ENCODE measurements around the gene RGL2. TPM values are rescaled to one million over a fixed set of nuclear protein-coding genes. Genes with fewer than 3 reads are reported as not detected.

RGL2 gene
- total and polyA plus RNA-seq, 2 donors (not counting 1 experiment from before 2014, with no cell fraction given) = 98.5 to 133 TPM

GRCh38 chr6:33272275-33273128 lies 26.2 kb downstream of the RGL2 start:
- no peaks in the 10 kb centered on the region for H3K9me3 Mint-ChIP-seq (ENCODE audit: insufficient read depth)
- peaks cover 67% of the 10 kb centered on the region for H3K4me1 Mint-ChIP-seq
- intact Hi-C loops (cut with micrococcal nuclease) = loop anchor here (1.0 to 5.0 kb wide), 4 partner anchors 17 to 310 kb away; partner anchors contain the start of genes BAK1, KIFC1, PFDN6 and WDR46
- 11% methylated on average over 12 of the region's 22 CpGs for WGBS (ENCODE audit: insufficient coverage)
- DNase-seq = no peak
- Histone ChIP-seq H3K9me3 (ENCODE audit: control extremely low read depth in 1 of 3, control insufficient read depth in 2 of 3, insufficient read depth in 1 of 3, low read length in 2 of 3) (no peaks in the 10 kb centered on the region), H3K27me3 (replicated peaks in 1 of 4; ENCODE audit: control extremely low read depth in 1 of 4, control insufficient read depth in 3 of 4, insufficient read depth in 4 of 4, low read length in 3 of 4) (no peaks in the 10 kb centered on the region), H3K4me3 (ENCODE audit: control extremely low read depth in 1 of 5, extremely low read depth in 1 of 5, insufficient read depth in 1 of 5, low read depth in 2 of 5, low read length in 4 of 5) (peak overlapping the region; percentile 81 to 95 (median 86)), H4K20me1 (ENCODE audit: control insufficient read depth, insufficient read depth, low read length, poor library complexity, severe bottlenecking) (peaks cover 20% of the 10 kb centered on the region), H3K27ac (ENCODE audit: low read length in 2 of 2) (peak overlapping the region; percentile 89 to 94), H3K79me2 (ENCODE audit: control insufficient read depth, insufficient read depth, low read length) (peaks cover 71% of the 10 kb centered on the region), H3K4me2 (replicated peaks; ENCODE audit: low read depth, low read length, poor library complexity, severe bottlenecking) (peak overlapping the region; percentile 90), H3K9ac (ENCODE audit: low read length) (peak overlapping the region; percentile 93), H3K4me1 (ENCODE audit: control insufficient read depth in 2 of 2, insufficient read depth in 2 of 2, low read length in 2 of 2) (peaks cover 48 to 58% of the 10 kb centered on the region in 2 donors), H2AFZ (ENCODE audit: insufficient read depth, low read depth, low read length, poor library complexity, severe bottlenecking) (peak overlapping the region; percentile 99), H3K36me3 (replicated peaks in 1 of 2; ENCODE audit: control extremely low read depth in 1 of 2, control insufficient read depth in 1 of 2, extremely low read depth in 1 of 2, insufficient read depth in 2 of 2, low read length in 1 of 2) (peaks cover 14 to 51% of the 10 kb centered on the region in 2 experiments)
- TF ChIP-seq CTCF (IDR thresholded peaks at IDR 0.05) (no peak), EZH2 (IDR thresholded peaks at IDR 0.05; ENCODE audit: borderline replicate concordance, insufficient read depth, low read depth, low read length, poor library complexity, severe bottlenecking) (no peak)
- no peak for ATAC-seq (ENCODE audit: low read depth)
- no peaks in the 10 kb centered on the region for H3K27me3 Mint-ChIP-seq
- H3K4me3 Mint-ChIP-seq = peak overlapping the region; percentile 94
- H3K27ac Mint-ChIP-seq = peak overlapping the region; percentile 99
- POLR2A ChIA-PET = interaction anchor here (0.5 to 2.2 kb wide), 14 partner anchors 12 to 301 kb away, joined by 3 to 36 read pairs (median 6); partner anchors contain the start of genes PFDN6, PHF1, RGL2 and WDR46
- CTCF ChIA-PET = interaction anchor here (1.1 to 1.8 kb wide), 11 partner anchors 8 to 153 kb away, joined by 3 to 15 read pairs (median 4); partner anchors contain the start of genes PFDN6, WDR46 and ZBTB22

All from B cell (primary cell).